ENCODE data around the gene CASP2.

DNA sequence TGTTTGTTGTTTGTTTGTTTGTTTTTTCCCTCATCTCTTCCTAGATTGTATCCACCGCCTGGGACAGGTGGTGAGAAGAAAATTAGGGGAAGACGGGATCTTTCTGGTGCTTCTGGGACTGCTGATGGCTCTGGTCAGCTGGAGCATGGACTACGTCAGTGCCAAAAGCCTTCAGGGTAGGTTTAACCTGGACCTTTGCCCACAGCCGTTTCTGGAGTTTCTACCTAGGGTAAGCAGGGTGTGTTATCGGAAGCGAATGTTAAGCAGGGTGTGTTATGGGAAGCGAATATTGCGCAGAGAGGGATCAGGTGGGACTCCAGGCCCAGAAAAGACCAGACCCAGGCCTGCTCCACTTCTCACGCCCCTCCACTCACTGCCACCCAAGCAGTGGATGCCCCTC, 32.5 kb downstream of the CASP2 start:
- no peak for TF ChIP-seq SIN3A (IDR thresholded peaks at IDR 0.05; ENCODE audit: low read depth)
- TF ChIP-seq, protein P1, sequence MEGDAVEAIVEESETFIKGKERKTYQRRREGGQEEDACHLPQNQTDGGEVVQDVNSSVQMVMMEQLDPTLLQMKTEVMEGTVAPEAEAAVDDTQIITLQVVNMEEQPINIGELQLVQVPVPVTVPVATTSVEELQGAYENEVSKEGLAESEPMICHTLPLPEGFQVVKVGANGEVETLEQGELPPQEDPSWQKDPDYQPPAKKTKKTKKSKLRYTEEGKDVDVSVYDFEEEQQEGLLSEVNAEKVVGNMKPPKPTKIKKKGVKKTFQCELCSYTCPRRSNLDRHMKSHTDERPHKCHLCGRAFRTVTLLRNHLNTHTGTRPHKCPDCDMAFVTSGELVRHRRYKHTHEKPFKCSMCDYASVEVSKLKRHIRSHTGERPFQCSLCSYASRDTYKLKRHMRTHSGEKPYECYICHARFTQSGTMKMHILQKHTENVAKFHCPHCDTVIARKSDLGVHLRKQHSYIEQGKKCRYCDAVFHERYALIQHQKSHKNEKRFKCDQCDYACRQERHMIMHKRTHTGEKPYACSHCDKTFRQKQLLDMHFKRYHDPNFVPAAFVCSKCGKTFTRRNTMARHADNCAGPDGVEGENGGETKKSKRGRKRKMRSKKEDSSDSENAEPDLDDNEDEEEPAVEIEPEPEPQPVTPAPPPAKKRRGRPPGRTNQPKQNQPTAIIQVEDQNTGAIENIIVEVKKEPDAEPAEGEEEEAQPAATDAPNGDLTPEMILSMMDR (IDR thresholded peaks at IDR 0.05 in 2 of 3, conservative IDR thresholded peaks at IDR 0.05 in 1 of 3; ENCODE audit: borderline replicate concordance in 1 of 3, insufficient read depth in 1 of 3, low read depth in 2 of 3, low read length in 2 of 3): no peak
- TF ChIP-seq POLR2A (IDR thresholded peaks at IDR 0.05; ENCODE audit: borderline replicate concordance, extremely low read depth, insufficient read depth, insufficient read length): no peak
- no peak for TF ChIP-seq YY1 (IDR thresholded peaks at IDR 0.05; ENCODE audit: extremely low read depth, insufficient replicate concordance, low read depth, low read length)
- no peak for TF ChIP-seq ZNF274 (IDR thresholded peaks at IDR 0.05; ENCODE audit: low read depth, low read length)
- TF ChIP-seq REST (IDR thresholded peaks at IDR 0.05; ENCODE audit: low read depth): no peak
- TF ChIP-seq POLR2AphosphoS5 (IDR thresholded peaks at IDR 0.05; ENCODE audit: low read depth, low read length): no peak
- no peak for TF ChIP-seq ELF1 (IDR thresholded peaks at IDR 0.05; ENCODE audit: borderline replicate concordance, low read depth)
- no peak for TF ChIP-seq TCF7L2 (IDR thresholded peaks at IDR 0.05; ENCODE audit: borderline replicate concordance, extremely low read depth, insufficient read depth, insufficient read length)
- no peak for TF ChIP-seq EZH2phosphoT487 (IDR thresholded peaks at IDR 0.05; ENCODE audit: borderline replicate concordance)

All from HCT116 (cell line).